Occipital lobe (tissue), 2 donors: Measurements from ENCODE around the gene PYGM. TPM values are rescaled to one million over a fixed set of nuclear protein-coding genes. Genes with fewer than 3 reads are reported as not detected.

Experiments
- DNase-seq: peaks from one replicate; lab custom pipeline; 2025; lab: John Stamatoyannopoulos, UW
- total RNA-seq: library from RNA; depleted of rRNA; stranded (reverse); fragments of >200 nt; gene quantifications from one replicate; pipeline ENCODE4 v1.2.3, GENCODE V29; 2014

Gene PYGM
- total RNA-seq, 1 donor from 2014 or later, result 1.2 TPM

- DNase-seq, result no peak
Observed at GRCh38 chr11:64791781-64792291, 32.1 kb upstream of the PYGM start.

- no peak for DNase-seq
Observed at GRCh38 chr11:64790205-64791095, 30.7 kb upstream of the PYGM start.

DNA sequence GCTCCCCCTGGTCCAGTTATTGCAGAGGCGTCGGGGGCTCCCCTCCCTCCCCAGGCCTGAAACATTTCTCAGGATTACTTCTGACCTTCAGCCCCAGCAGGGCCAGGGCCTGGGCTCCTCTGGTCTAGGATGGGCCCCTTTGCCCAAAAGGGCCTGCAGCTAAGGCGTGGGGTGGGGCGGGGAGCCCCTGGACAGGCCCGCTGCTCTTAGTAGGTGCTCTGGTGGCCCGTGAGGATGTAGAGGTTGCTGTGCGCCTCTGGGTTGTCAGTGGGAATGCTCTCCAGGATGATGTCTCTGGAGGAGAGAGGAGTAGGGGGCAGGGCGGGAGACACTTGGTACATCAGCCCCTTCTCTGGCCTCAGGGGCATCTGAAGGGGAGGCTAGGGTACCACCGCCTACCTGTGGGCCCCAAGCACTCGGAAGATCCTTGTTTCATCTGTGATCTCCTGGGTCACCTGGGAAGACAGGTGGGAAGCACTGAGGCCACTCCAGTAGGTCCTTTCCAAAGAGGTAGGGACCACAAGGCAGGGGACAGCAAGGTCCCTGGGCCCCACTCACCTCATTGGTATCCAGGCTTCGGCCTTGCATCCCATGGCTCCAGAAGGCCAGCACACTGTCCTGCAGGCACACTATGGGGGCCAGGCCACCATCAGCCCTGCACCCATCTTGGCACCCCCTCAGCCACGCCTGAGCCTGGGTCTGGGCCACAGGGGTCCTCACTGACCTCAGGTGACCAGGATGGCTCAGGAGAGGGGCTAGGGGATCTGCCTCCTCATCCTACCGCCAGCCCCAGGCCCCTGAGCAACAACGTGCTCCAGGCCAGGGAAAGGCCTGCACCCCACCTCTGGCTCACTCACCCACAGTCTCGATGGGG lies 29.8 kb upstream of the PYGM start:
- DNase-seq, result no peak

DNA sequence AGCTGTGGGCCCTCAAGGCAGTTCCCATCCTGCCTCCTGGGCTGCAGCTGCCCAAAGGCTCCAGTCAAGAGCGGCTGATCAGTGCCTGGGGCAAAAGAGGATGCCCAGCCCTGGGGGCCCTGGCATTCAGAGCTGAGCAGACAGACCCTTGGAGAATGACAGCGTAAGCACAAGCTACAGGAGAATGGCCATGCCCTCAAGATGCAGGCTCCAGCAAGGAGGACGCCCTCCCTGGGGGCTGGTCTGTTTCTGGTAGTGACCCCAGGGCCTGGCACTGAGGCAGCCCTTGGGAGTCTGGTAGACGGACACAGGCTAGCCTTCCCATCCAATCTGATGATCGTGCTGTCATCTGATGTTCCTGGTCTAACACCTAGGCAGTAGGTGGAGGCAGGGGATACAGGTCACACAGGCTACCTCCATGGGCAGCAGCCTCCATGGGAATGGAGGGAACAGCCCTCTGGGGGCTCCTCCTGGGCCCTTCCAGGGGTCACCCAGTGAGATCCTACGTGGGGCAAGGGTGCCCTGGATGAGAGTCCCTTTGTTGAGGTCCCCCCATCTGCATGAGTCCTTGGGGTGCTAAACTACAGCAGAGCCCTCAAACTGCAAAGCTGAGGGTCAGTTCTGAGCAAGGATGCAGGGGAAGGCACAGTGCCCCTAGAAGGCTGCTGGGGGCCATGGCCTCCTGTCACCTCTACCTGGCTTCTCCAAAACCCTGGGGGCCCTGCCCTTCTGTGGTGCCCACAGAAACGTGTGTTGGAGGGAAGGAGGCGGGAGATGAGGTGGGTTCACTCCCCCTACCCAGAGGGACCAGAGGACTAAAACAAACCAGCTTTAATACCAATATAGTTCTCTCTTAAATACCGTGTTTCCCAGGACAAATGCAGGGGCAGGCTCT lies 28.8 kb upstream of the PYGM start:
- DNase-seq, result no peak

- no peak for DNase-seq
Observed at GRCh38 chr11:64787526-64788320, 27.9 kb upstream of the PYGM start.

DNA sequence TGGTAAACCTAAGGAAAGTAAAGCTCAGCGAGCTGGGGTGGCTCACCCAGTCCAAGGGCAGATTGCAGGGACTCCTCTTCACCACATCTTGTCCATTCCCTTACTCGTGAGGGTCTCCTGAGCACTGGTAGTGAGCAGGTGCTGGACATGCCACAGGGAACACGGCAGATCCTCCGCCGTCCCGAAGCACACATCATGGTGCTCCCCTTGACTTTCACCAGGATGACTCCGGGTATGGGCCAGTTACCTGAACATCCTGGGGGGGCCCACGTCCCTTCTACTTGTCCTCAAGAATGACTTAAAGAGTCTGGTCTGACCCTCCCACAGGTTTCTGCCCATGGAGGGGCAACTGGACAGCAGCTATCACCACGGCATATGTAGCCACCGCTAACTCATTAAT lies 26.5 kb upstream of the PYGM start:
- DNase-seq, result no peak

GRCh38 chr11:64784813-64785581 lies 25.2 kb upstream of the PYGM start:
- DNase-seq, result no peak

DNA sequence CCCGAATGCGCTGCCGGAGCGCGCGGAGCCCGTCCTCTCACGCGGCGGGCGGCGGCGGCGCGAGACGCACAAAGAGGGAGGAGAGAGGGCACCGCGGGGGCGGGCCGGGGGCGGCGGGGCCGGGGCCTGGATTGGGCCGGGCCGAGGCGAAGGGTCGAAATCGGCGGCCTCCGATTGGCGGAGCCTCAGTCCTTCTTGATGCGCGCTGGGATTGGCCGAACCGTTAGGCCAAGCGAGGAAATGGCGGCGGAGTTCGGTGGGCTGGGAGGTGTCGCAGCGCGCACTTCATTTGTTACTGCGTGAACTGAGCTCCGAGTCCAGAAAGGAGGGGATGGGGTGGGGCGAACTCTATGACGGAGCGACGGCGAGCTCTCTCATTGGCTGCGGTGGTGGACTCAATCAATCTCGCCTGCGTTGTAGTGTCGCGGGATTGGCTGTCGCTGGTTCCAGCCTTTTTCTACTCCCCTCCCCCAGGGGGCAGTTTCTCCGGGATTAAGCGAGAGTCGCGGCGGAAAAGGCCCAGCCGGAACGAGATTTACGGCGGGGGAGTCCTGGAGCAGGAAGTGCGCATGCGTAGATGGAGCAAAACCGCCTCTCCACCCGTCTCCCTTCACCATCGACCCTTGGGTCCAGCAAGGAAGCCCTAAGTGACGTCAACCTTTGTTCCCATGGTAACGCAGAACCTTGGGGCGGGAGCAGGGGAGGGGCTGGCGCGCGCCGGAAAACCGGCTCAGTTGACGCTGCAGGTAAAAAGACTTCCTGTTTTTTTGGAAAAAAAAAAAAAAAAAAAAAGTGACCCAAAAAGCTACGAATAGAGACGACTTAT lies 18.9 kb upstream of the PYGM start, which contains the start of gene SF1:
Gene SF1 (minus strand): TSS at position 70 of the 826 bp plus-strand sequence. CDS start 150 bp downstream, outside the sequence.
- peak; percentile 100 for DNase-seq

DNA sequence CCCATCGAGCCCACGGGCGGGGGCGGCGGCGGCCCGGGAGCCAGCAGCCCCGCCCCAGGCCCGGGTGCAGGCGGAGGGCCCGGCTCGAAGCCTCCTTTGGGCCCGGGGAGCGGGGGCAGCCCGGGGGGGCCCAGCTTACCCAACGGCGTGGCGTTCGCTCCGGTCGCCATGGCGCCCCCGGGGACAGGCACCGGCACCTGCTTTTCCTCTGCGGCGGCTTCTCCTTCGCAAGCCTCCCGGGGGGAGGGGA lies 18.4 kb upstream of the PYGM start:
- DNase-seq, result no peak

GRCh38 chr11:64777449-64778222 lies 17.9 kb upstream of the PYGM start:
- peak; percentile 57 for DNase-seq

DNA sequence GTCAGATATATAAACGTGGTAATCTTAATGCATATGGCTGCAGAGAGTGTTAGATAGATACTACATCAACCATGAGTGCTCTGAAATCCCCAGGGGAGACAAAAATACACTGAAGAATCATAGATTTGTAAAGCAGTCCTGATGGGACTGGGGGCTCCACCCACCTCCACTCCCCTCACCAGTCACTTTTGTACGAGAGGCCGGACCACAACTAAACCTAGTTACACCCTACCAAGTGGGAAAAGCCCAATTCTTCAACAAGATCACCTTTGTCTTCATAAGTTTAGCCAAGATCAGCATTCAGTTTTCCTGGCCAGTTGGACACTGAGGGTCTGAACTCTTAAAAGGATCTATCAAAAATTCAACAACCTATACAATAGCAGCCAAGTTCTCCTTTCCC lies 17.1 kb upstream of the PYGM start:
- DNase-seq, result no peak

GRCh38 chr11:64776425-64776824 lies 16.7 kb upstream of the PYGM start:
- no peak for DNase-seq

DNA sequence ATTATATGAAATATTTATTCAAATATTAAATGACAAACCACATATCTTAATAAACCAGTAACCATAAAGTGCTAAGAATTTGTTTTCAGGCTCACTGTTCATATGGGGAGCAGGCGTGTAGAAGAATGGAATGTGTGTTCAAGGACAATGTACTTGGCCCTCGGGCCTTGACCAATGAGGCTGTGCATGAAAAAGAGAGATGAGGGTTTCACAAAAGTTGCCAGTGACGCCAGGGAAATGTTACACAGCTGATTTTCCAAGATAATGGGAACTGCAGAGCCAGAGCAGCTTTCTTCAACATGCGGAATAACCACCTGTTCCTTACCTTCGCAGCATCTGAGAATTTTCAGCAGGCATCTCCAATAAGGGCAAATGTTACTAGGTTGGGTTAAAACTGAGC lies 14.4 kb upstream of the PYGM start:
- DNase-seq, result no peak

DNA sequence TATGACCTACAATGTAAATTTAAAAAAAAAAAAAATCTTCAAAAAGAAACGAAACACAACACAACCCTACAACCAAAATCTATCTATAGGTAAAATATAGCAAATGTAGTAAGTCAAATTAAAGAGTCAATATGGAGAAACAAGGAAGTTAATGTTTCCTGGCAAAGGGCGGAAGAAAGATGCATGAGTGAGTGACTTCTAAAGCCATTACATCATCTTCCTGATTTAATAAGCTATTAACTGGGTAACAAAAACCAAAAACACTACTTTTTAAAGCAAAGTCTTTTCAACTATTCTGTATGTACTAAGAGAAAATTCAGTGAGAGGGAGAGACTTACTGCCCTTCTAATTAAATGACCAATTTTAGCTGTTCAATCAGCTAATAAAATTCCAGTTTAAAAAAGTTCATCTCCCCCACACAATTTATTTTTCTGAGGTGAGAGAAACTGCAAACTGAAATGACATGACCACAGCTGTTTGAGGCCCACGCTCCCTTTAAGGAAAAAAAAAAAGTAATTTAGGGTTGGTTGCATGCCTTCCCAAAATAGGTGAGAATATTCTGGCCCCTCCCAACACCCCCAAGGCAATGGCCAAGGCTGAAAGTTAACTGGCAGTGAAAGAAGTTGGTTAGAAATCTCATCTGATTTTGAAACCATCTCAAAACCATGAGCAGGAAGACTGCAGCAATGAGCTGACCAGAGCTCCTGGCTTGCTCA lies 12.7 kb upstream of the PYGM start:
- DNase-seq, result no peak

DNA sequence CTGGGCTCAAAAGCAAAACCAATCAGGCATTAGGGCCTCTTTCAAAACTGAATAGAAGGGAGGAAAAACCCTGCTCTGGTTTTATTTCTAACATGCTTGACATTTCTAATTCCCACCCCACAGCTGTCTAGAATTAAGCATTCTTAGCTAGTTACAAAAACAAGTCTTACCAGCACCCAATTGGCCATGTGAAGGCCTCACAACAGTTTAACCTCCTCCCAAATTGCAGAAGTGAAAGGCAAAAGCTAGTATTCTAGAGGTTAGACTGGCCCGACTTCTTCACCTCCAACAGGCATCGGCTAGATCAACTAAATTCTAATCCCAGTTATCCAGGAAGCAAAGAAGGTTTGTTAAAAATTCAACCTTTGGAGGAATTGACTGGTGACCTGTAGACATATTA lies 12.1 kb upstream of the PYGM start:
- no peak for DNase-seq

DNA sequence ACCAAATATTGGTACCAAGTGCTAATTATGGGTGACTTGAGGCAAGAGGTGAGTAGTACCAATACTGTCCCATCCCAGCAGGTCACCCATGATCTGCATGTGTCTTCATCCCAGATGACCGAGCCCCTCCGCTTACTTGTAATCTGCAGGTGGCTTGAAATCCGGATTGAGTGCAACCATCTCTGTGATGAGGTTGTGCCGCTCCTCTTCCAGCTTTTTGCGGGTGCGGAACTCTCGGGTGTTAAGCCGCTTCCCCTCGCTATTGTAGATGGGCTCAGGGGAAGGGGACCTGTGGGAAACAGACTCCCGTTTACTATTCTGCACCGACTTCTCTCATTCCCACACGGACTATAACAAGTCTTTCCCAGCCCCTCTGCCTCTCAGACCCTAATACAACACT lies 10.3 kb upstream of the PYGM start:
- no peak for DNase-seq

DNA sequence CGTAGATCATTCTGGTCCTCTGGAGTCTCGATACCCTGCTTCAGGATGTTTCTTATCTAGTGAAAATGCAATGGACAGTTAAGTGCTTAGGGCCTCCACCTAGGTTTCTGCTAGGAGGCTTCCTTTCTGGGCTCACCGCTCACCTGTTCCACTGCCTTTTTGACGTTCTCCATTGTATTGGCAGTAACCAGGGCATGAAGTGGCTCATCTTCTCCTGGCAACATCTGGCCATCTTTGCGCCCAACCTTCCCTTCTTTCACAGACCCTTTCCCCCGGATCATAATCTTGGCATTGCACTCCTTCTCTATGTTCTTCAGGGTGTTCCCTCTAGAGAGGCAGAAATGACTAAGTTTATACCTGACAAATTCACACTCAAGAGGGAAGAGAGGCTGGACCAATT lies 9.5 kb upstream of the PYGM start:
- no peak for DNase-seq

DNA sequence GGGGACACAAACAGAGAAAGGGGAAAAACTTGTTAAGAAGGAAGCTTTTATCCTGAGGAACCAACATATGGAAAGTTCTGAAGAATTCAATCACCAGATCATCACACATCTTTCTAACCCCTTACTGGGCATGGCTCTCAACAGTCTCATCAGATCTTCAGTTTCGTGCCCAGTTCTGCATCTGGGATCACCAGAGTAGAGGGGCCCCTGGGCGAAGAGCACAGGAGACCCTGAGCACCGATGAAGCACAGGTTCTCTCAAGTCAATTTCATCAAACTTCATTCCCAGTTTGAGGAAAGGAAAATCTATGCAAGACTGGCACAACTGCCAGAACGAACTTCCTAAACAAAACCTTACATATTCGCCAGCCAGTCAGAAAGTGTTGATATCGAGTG lies 8.5 kb upstream of the PYGM start:
- DNase-seq, result no peak
